Measurements from ENCODE around the gene ACOXL. TPM values are rescaled to one million over a fixed set of nuclear protein-coding genes. Genes with fewer than 3 reads are reported as not detected.

The ACOXL gene
- total RNA-seq, 2 donors from 2014 or later, result 0.52 TPM; not detected in 1

DNA sequence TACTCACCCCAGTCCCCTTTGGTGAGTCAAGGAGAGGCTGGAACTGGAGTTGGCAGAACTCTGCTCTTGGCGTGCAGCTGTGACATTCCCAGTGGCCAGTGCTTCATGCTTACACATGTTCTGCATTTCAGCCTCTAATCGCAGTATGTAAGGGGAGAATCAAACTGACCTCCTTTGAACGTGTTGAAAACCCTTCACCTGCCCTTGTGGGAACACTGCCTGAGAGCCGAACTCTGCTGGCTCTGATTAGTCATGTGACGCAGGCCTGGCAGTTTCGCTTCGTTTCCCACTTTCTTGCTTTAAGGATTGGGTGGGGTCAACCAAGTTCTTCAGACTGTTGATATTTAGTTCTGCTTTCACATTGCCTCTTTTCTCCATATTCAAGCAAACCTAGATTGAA, 214.5 kb downstream of the ACOXL start:
- WGBS, 2 donors, result 56 to 74% methylated on average over 7 of the region's 7 CpGs
- no peak overlapping the region for H3K4me3 ChIP-seq
- H3K36me3 ChIP-seq (replicated peaks in 1 of 2; ENCODE audit: insufficient read depth in 1 of 2, low read depth in 2 of 2), result no peaks in the 10 kb centered on the region
- H3K4me1 ChIP-seq, result no peaks in the 10 kb centered on the region
- H3K27me3 ChIP-seq, result no peaks in the 10 kb centered on the region
- TF ChIP-seq, protein P1, sequence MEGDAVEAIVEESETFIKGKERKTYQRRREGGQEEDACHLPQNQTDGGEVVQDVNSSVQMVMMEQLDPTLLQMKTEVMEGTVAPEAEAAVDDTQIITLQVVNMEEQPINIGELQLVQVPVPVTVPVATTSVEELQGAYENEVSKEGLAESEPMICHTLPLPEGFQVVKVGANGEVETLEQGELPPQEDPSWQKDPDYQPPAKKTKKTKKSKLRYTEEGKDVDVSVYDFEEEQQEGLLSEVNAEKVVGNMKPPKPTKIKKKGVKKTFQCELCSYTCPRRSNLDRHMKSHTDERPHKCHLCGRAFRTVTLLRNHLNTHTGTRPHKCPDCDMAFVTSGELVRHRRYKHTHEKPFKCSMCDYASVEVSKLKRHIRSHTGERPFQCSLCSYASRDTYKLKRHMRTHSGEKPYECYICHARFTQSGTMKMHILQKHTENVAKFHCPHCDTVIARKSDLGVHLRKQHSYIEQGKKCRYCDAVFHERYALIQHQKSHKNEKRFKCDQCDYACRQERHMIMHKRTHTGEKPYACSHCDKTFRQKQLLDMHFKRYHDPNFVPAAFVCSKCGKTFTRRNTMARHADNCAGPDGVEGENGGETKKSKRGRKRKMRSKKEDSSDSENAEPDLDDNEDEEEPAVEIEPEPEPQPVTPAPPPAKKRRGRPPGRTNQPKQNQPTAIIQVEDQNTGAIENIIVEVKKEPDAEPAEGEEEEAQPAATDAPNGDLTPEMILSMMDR (IDR thresholded peaks at IDR 0.05), result no peak
- TF ChIP-seq POLR2A (IDR thresholded peaks at IDR 0.05), result no peak
- no peaks in the 10 kb centered on the region for H3K9me3 ChIP-seq
- ATAC-seq (no peak), DNase-seq (peak in 2 of 4 donors; percentile 10 to 32)
- H3K27ac ChIP-seq, result no peak overlapping the region
- intact Hi-C loops (cut with DNase I), result no loop called here

DNA sequence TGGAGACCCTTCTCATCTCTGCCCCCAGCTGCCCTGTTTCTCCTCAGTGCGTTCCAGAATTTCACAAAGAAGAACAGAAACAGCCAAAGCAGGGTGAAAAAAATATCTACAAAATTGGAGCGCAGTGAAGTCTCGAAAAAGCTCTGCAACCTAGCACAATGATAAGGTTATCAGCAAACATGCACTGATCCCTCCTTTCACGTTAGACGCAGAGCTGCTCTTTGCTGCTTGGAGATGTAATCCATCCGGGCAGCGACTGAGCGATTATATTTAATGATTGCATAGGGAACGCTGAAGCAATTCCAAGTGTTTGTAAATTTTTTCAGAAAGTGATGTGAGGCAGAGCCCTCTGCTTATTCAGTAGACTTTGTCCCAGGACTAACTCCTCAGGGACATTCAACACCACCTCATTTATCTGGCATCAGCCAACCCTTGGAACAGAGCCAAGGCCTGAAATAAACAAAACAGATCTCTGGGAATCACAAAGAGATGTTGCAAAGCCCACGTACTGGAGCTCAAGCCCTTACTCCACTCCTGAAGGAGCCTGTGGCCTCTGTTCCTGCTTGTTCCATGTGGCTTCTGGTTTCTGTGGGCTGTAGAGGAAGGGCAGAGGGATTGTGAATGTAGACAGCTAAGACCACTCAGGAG, 215.8 kb downstream of the ACOXL start:
- Histone ChIP-seq H3K9me3 (no peaks in the 10 kb centered on the region), H3K36me3 (replicated peaks in 1 of 2; ENCODE audit: insufficient read depth in 1 of 2, low read depth in 2 of 2) (no peaks in the 10 kb centered on the region), H3K4me1 (no peaks in the 10 kb centered on the region), H3K4me3 (no peak overlapping the region), H3K27me3 (no peaks in the 10 kb centered on the region), H3K27ac (no peak overlapping the region)
- DNase-seq (peak in 2 of 4 donors; percentile 11 to 32), ATAC-seq (no peak)
- 41 to 43% methylated on average over 10 of the region's 10 CpGs for whole genome bisulfite sequencing, 2 donors
- TF ChIP-seq, protein P1 (IDR thresholded peaks at IDR 0.05), result no peak
- no peak for TF ChIP-seq POLR2A (IDR thresholded peaks at IDR 0.05)
- intact Hi-C loops (cut with DNase I), result no loop called here

DNA sequence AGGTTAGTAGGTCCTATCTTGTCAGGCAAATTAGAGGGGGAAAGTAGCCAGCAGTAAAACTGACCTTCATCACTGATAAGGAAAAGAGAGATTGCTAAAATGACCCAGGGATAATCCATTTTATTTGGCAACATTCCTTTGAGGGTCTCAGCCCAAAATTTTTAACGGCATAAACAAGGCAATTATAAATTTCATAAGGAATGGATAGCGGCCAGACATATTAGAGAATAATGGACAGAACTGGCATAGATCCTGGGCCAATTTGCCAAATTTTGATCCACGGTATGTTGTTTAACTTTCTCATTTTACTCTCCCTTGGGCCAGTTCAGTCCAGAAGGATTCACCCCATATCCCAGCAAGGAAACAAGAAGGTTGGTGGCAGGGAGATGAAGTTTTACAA, 217.9 kb downstream of the ACOXL start:
- ATAC-seq, result no peak
- H3K9me3 ChIP-seq, result no peaks in the 10 kb centered on the region
- intact Hi-C loops (cut with DNase I), result no loop called here
- TF ChIP-seq, protein P1 (IDR thresholded peaks at IDR 0.05), result no peak
- TF ChIP-seq POLR2A (IDR thresholded peaks at IDR 0.05), result no peak
- 42 to 51% methylated on average over 3 of the region's 3 CpGs for WGBS, 2 donors
- H3K27me3 ChIP-seq, result no peaks in the 10 kb centered on the region
- H3K4me1 ChIP-seq, result no peaks in the 10 kb centered on the region
- DNase-seq, result no peak
- H3K27ac ChIP-seq, result no peak overlapping the region
- no peaks in the 10 kb centered on the region for H3K36me3 ChIP-seq (replicated peaks in 1 of 2; ENCODE audit: insufficient read depth in 1 of 2, low read depth in 2 of 2)
- H3K4me3 ChIP-seq, result no peak overlapping the region

DNA sequence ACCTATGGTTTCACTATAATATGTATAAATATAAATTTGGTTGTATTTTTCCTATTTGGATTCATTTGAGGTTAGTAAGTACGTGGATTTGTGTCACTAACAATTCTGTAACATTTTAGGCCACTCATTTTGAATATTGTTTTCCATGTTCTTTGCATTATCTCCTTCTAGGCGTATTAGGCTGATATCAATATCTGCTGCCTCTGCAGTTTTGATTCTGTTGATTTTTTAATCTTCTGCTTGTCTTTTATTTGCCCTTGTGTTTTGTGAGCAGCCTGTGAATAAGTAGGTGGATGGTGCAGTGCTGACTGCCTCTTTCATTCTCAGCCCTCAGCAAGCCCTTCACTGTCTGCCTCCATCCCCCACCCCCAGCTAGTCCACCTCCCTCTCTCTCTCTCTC, 222.7 kb downstream of the ACOXL start:
- H3K9me3 ChIP-seq, result no peaks in the 10 kb centered on the region
- intact Hi-C loops (cut with DNase I), result no loop called here
- TF ChIP-seq, protein P1 (IDR thresholded peaks at IDR 0.05), result no peak
- no peak for TF ChIP-seq POLR2A (IDR thresholded peaks at IDR 0.05)
- no peak overlapping the region for H3K4me3 ChIP-seq
- no peaks in the 10 kb centered on the region for H3K36me3 ChIP-seq (replicated peaks in 1 of 2; ENCODE audit: insufficient read depth in 1 of 2, low read depth in 2 of 2)
- no peak for ATAC-seq
- DNase-seq, result no peak
- H3K27me3 ChIP-seq, result no peaks in the 10 kb centered on the region
- no peaks in the 10 kb centered on the region for H3K4me1 ChIP-seq
- WGBS, 2 donors, result 46 to 51% methylated on average over 2 of the region's 2 CpGs
- no peak overlapping the region for H3K27ac ChIP-seq

DNA sequence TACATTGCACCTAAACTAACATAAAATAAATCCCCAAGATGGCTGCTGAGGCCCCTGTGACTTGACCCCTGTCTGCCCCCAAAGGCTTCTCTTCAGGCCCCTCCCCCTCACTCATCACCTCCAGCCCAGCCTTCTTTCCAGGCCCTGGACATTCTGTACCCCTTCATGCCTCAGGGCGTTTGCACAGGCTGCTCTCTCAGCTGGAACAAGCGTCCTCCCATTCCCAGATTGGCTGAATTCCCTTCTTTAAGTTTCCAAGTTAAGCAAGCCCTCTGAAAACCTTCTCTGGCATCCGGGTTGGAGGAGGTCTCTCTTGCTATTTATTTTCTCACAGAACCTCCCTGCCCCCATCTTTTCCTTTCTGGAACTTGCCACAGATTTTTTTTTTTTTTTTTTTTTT, 223.2 kb downstream of the ACOXL start:
- ATAC-seq (no peak), DNase-seq (no peak)
- no peaks in the 10 kb centered on the region for H3K27me3 ChIP-seq
- TF ChIP-seq POLR2A (IDR thresholded peaks at IDR 0.05), result no peak
- TF ChIP-seq, protein P1 (IDR thresholded peaks at IDR 0.05), result no peak
- intact Hi-C loops (cut with DNase I), result no loop called here
- no peaks in the 10 kb centered on the region for H3K36me3 ChIP-seq (replicated peaks in 1 of 2; ENCODE audit: insufficient read depth in 1 of 2, low read depth in 2 of 2)
- H3K9me3 ChIP-seq, result no peaks in the 10 kb centered on the region
- H3K27ac ChIP-seq, result no peak overlapping the region
- 53 to 57% methylated on average over 3 of the region's 3 CpGs for WGBS, 2 donors
- no peaks in the 10 kb centered on the region for H3K4me1 ChIP-seq
- H3K4me3 ChIP-seq, result no peak overlapping the region

Measured in body of pancreas (tissue), 4 donors.